ENCODE data around the gene ROR2.

ROR2 gene

GRCh38 chr9:91884153-91884552 lies 65.9 kb downstream of the ROR2 start:
- DNase-seq (ENCODE audit: extremely low read depth, low read depth): no peak
- TF ChIP-seq CTCF (IDR thresholded peaks at IDR 0.05; ENCODE audit: low read depth, low read length, missing control alignments): no peak
- no peak overlapping the region for H3K4me3 ChIP-seq (replicated peaks; ENCODE audit: low read depth, low read length)

- H3K4me3 ChIP-seq (replicated peaks; ENCODE audit: low read depth, low read length): no peak overlapping the region
- no peak for DNase-seq (ENCODE audit: extremely low read depth, low read depth)
- TF ChIP-seq CTCF (IDR thresholded peaks at IDR 0.05; ENCODE audit: low read depth, low read length, missing control alignments): no peak
Observed at GRCh38 chr9:91883503-91883902, 66.5 kb downstream of the ROR2 start.

GRCh38 chr9:91882627-91883026 lies 67.4 kb downstream of the ROR2 start:
- no peak for TF ChIP-seq CTCF (IDR thresholded peaks at IDR 0.05; ENCODE audit: low read depth, low read length, missing control alignments)
- no peak overlapping the region for H3K4me3 ChIP-seq (replicated peaks; ENCODE audit: low read depth, low read length)
- DNase-seq (ENCODE audit: extremely low read depth, low read depth): no peak

- TF ChIP-seq CTCF (IDR thresholded peaks at IDR 0.05; ENCODE audit: low read depth, low read length, missing control alignments): no peak
- H3K4me3 ChIP-seq (replicated peaks; ENCODE audit: low read depth, low read length): no peak overlapping the region
- no peak for DNase-seq (ENCODE audit: extremely low read depth, low read depth)
Observed at GRCh38 chr9:91880378-91880972, 69.6 kb downstream of the ROR2 start.

GRCh38 chr9:91879231-91879630 lies 70.8 kb downstream of the ROR2 start:
- H3K4me3 ChIP-seq (replicated peaks; ENCODE audit: low read depth, low read length): no peak overlapping the region
- DNase-seq (ENCODE audit: extremely low read depth, low read depth): no peak
- no peak for TF ChIP-seq CTCF (IDR thresholded peaks at IDR 0.05; ENCODE audit: low read depth, low read length, missing control alignments)

GRCh38 chr9:91873637-91874051 lies 76.4 kb downstream of the ROR2 start:
- no peak for TF ChIP-seq CTCF (IDR thresholded peaks at IDR 0.05; ENCODE audit: low read depth, low read length, missing control alignments)

More at GRCh38 chr9:91873637-91874051, 76.4 kb downstream of the ROR2 start:
- no peak overlapping the region for H3K4me3 ChIP-seq (replicated peaks; ENCODE audit: low read depth, low read length)
- no peak for DNase-seq (ENCODE audit: extremely low read depth, low read depth)

Data from HFF-Myc (cell line).